WTC11 (cell line): Measurements from ENCODE around the gene CHIA. TPM values are rescaled to one million over a fixed set of nuclear protein-coding genes. Genes with fewer than 3 reads are reported as not detected.

Source experiments
- ATAC-seq: fragments of 200-7000 bp; cut with Tn5 transposase; 2 replicates; pipeline ENCODE4 v1.10.0; 2021; ENCODE audit warnings: mild to moderate bottlenecking, moderate library complexity
- CTCF ChIA-PET: fragments of 300-600 bp; sonication (Branson Sonifier 250); formaldehyde crosslinking; loops from one replicate; lab custom pipeline; 2021; ENCODE audit warnings: antibody characterized with exemption; lab: Charles Lee
- POLR2A ChIA-PET: fragments of 350-600 bp; sonication (Branson Sonifier 250); formaldehyde crosslinking; loops from one replicate; lab custom pipeline; 2021; ENCODE audit warnings: antibody characterized with exemption; lab: Charles Lee
- DNase-seq: peaks from one replicate; pipeline ENCODE4 v3.0.0; 2021; ENCODE audit warnings: low spot score
- H3K27ac Mint-ChIP-seq: 2 replicates; pipeline ENCODE4 v1.8.0; 2021; ENCODE audit warnings: mixed read lengths
- H3K27me3 Mint-ChIP-seq: 2 replicates; pipeline ENCODE4 v1.8.0; 2021; ENCODE audit warnings: low read depth, mild to moderate bottlenecking, moderate library complexity, mixed read lengths
- H3K36me3 Mint-ChIP-seq: 2 replicates; pipeline ENCODE4 v1.8.0; 2021; ENCODE audit warnings: mixed read lengths
- H3K4me1 Mint-ChIP-seq: 2 replicates; pipeline ENCODE4 v1.8.0; 2022; ENCODE audit warnings: mixed read lengths
- H3K4me3 Mint-ChIP-seq: 2 replicates; pipeline ENCODE4 v1.8.0; 2021; ENCODE audit warnings: mild to moderate bottlenecking, moderate library complexity, mixed read lengths
- H3K9me3 Mint-ChIP-seq: 2 replicates; pipeline ENCODE4 v1.8.0; 2021; ENCODE audit warnings: mixed read lengths
- CDX4 ChIP-seq: fragments of 250-450 bp; sonication (Bioruptor Pico); IDR thresholded peaks from 2 replicates; pipeline ENCODE4 v1.9.0; 2021; ENCODE audit warnings: moderate library complexity, mild to moderate bottlenecking, inconsistent platforms, borderline replicate concordance
- IRF2 ChIP-seq: sonication (generic); formaldehyde crosslinking; IDR thresholded peaks from 2 replicates; pipeline ENCODE4 v1.8.0; 2022; ENCODE audit warnings: low read depth, missing genetic modification reagents, borderline replicate concordance
- MYBL2 ChIP-seq: sonication (generic); formaldehyde crosslinking; IDR thresholded peaks from 2 replicates; pipeline ENCODE4 v1.8.1; 2023; ENCODE audit warnings: mild to moderate bottlenecking, moderate library complexity, missing genetic modification reagents
- ZNF317 ChIP-seq: sonication (generic); formaldehyde crosslinking; IDR thresholded peaks from 2 replicates; pipeline ENCODE4 v1.8.1; 2023; ENCODE audit warnings: low read depth, mild to moderate bottlenecking, moderate library complexity, missing genetic modification reagents, borderline replicate concordance
- ZNF425 ChIP-seq: fragments of 250-450 bp; sonication (Bioruptor Pico); conservative IDR thresholded peaks from 2 replicates; pipeline ENCODE4 v1.9.0; 2021; ENCODE audit warnings: mild to moderate bottlenecking
- total RNA-seq: library from RNA; stranded (reverse); gene quantifications from 3 replicates; pipeline ENCODE4 v1.2.3, GENCODE V29; 2021
- TF ChIP-seq, protein P1 (sequence below): sonication (generic); formaldehyde crosslinking; IDR thresholded peaks from 2 replicates; pipeline ENCODE4 v1.8.0; 2022; ENCODE audit warnings: mild to moderate bottlenecking, missing genetic modification reagents

Gene CHIA
- total RNA-seq, 1 experiment from 2014 or later = not detected

DNA sequence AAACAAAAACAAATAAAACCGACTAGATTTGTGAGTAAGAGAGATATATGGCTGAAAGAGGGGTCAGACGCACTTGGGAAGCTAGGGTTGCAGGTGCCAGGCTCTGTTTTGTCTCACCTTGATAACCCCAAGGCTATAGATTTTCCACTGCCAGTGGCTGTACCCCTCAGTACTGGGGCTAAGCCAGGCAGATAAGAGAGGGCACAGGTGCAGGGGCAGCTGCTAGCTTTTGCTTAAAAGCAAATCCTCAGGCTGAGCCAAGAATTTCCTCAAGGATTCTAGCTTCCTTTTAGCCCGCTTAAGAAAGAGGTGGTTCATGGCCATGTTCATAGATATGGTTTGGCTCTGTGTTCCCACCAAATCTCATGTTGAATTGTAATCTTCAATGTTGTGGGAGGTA lies 79.0 kb downstream of the CHIA start:
- Mint-ChIP-seq H3K4me3 (no peak overlapping the region), H3K27me3 (no peaks in the 10 kb centered on the region; the same call in 1 of the 2 replicates), H3K4me1 (peaks cover 19% of the 10 kb centered on the region), H3K27ac (no peak overlapping the region), H3K9me3 (no peaks in the 10 kb centered on the region), H3K36me3 (no peaks in the 10 kb centered on the region)
- ChIA-PET POLR2A (no interaction called here), CTCF (interaction anchor here (0.8 kb wide), 1 partner anchor 112 kb away, joined by 4 read pairs; no protein-coding TSS in a partner anchor)
- ATAC-seq = no peak
- TF ChIP-seq CDX4 (no peak), IRF2 (CRISPR knock-in tag) (no peak), ZNF425 (no peak), MYBL2 (no peak), ZNF317 (no peak)
- TF ChIP-seq, protein P1, sequence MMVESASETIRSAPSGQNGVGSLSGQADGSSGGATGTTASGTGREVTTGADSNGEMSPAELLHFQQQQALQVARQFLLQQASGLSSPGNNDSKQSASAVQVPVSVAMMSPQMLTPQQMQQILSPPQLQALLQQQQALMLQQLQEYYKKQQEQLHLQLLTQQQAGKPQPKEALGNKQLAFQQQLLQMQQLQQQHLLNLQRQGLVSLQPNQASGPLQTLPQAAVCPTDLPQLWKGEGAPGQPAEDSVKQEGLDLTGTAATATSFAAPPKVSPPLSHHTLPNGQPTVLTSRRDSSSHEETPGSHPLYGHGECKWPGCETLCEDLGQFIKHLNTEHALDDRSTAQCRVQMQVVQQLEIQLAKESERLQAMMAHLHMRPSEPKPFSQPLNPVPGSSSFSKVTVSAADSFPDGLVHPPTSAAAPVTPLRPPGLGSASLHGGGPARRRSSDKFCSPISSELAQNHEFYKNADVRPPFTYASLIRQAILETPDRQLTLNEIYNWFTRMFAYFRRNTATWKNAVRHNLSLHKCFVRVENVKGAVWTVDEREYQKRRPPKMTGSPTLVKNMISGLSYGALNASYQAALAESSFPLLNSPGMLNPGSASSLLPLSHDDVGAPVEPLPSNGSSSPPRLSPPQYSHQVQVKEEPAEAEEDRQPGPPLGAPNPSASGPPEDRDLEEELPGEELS (CRISPR knock-in tag) = no peak
- DNase-seq = no peak

Other genes starting within 250 kb of the CHIA start
- gene DRAM2, start 150.8 kb upstream of the CHIA start, total RNA-seq = 34.3 to 43.8 TPM (median 37.7 TPM) in 3 replicates
- gene CEPT1, start 150.6 kb upstream of the CHIA start, total RNA-seq = 29.3 to 38.1 TPM (median 33.8 TPM) in 3 replicates
- 2.1 to 2.9 TPM (median 2.2 TPM) in 3 replicates for gene DENND2D, start 90.2 kb upstream of the CHIA start, total RNA-seq
- gene CHI3L2, start 63.1 kb upstream of the CHIA start, total RNA-seq = 0.41 to 0.61 TPM (median 0.41 TPM) in 3 replicates
- 2.3 to 3.9 TPM (median 2.7 TPM) in 3 replicates for gene OVGP1, start 136.9 kb downstream of the CHIA start, total RNA-seq
- gene WDR77, start 158.4 kb downstream of the CHIA start, total RNA-seq = 52.3 to 64.5 TPM (median 57.5 TPM) in 3 replicates
- gene ATP5PB, start 158.6 kb downstream of the CHIA start, total RNA-seq = 243 to 284 TPM (median 253 TPM) in 3 replicates
- 0.77 to 0.92 TPM (median 0.78 TPM) in 3 replicates for gene C1orf162, start 183.1 kb downstream of the CHIA start, total RNA-seq
- 0.15 to 0.25 TPM in 2 of 3 replicates, not detected in the other for gene ADORA3, start 212.8 kb downstream of the CHIA start, total RNA-seq
- gene TMIGD3, start 212.8 kb downstream of the CHIA start, total RNA-seq = not detected in 3 replicates